IMR-90 (cell line): ENCODE data around the gene SLC36A1. TPM values are rescaled to one million over a fixed set of nuclear protein-coding genes. Genes with fewer than 3 reads are reported as not detected.

Source experiments
- BHLHE40 ChIP-seq: fragments of 150-350 bp; IDR thresholded peaks from 2 replicates; pipeline ENCODE4 v1.6.1; 2016; ENCODE audit warnings: mild to moderate bottlenecking, low read depth, low read length
- CHD1 ChIP-seq: IDR thresholded peaks from 2 replicates; pipeline ENCODE4 v1.6.1; 2012; ENCODE audit warnings: low read depth, low read length, improper control_type of control experiment
- MAZ ChIP-seq: IDR thresholded peaks from 2 replicates; pipeline ENCODE4 v1.6.1; 2012; ENCODE audit warnings: low read depth, mild to moderate bottlenecking, low read length, improper control_type of control experiment, moderate library complexity, borderline replicate concordance
- NFE2L2 ChIP-seq: fragments of 150-350 bp; IDR thresholded peaks from 2 replicates; pipeline ENCODE4 v1.6.1; 2016; ENCODE audit warnings: low read depth, mild to moderate bottlenecking, low read length
- POLR2A ChIP-seq: IDR thresholded peaks from 2 replicates; pipeline ENCODE4 v1.6.1; 2012; ENCODE audit warnings: mild to moderate bottlenecking, low read depth, low read length
- RFX5 ChIP-seq: IDR thresholded peaks from 2 replicates; pipeline ENCODE4 v1.8.0; 2012; ENCODE audit warnings: low read depth, mild to moderate bottlenecking, low read length, moderate library complexity
- polyA plus RNA-seq, 3 experiments: library from polyadenylated mRNA; depleted of rRNA; stranded (reverse); fragments of >200 nt; gene quantifications; 2 replicates each; pipeline ENCODE4 v1.2.3, GENCODE V29; 2012; ENCODE audit warnings: low replicate concordance in 1 of 3
- total RNA-seq: library from RNA; depleted of rRNA; stranded (reverse); fragments of >200 nt; gene quantifications from 2 replicates; pipeline ENCODE4 v1.2.3, GENCODE V29; 2012
- TF ChIP-seq, protein P1 (sequence below): conservative IDR thresholded peaks from 2 replicates; pipeline ENCODE4 v1.5.1; 2012; ENCODE audit warnings: mild to moderate bottlenecking, low read depth, low read length, improper control_type of control experiment

SLC36A1 gene
- total and polyA plus RNA-seq, 2 of the 4 experiments (the other 2 are of a cell fraction) = 5.7 to 8.7 TPM

- TF ChIP-seq, protein P1, sequence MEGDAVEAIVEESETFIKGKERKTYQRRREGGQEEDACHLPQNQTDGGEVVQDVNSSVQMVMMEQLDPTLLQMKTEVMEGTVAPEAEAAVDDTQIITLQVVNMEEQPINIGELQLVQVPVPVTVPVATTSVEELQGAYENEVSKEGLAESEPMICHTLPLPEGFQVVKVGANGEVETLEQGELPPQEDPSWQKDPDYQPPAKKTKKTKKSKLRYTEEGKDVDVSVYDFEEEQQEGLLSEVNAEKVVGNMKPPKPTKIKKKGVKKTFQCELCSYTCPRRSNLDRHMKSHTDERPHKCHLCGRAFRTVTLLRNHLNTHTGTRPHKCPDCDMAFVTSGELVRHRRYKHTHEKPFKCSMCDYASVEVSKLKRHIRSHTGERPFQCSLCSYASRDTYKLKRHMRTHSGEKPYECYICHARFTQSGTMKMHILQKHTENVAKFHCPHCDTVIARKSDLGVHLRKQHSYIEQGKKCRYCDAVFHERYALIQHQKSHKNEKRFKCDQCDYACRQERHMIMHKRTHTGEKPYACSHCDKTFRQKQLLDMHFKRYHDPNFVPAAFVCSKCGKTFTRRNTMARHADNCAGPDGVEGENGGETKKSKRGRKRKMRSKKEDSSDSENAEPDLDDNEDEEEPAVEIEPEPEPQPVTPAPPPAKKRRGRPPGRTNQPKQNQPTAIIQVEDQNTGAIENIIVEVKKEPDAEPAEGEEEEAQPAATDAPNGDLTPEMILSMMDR = no peak
- TF ChIP-seq NFE2L2 = no peak
- no peak for TF ChIP-seq RFX5
- TF ChIP-seq CHD1 = no peak
- no peak for TF ChIP-seq POLR2A
- no peak for TF ChIP-seq BHLHE40
- TF ChIP-seq MAZ = no peak
These were observed 52.2 kb downstream of the SLC36A1 start (continued) for GRCh38 chr5:151499501-151500035.
